ENCODE results near the gene DNAJC6. TPM values are rescaled to one million over a fixed set of nuclear protein-coding genes. Genes with fewer than 3 reads are reported as not detected.

Gene DNAJC6
- total RNA-seq, 4 donors from 2014 or later, result 2.8 to 9.2 (median 5.3) TPM

DNA sequence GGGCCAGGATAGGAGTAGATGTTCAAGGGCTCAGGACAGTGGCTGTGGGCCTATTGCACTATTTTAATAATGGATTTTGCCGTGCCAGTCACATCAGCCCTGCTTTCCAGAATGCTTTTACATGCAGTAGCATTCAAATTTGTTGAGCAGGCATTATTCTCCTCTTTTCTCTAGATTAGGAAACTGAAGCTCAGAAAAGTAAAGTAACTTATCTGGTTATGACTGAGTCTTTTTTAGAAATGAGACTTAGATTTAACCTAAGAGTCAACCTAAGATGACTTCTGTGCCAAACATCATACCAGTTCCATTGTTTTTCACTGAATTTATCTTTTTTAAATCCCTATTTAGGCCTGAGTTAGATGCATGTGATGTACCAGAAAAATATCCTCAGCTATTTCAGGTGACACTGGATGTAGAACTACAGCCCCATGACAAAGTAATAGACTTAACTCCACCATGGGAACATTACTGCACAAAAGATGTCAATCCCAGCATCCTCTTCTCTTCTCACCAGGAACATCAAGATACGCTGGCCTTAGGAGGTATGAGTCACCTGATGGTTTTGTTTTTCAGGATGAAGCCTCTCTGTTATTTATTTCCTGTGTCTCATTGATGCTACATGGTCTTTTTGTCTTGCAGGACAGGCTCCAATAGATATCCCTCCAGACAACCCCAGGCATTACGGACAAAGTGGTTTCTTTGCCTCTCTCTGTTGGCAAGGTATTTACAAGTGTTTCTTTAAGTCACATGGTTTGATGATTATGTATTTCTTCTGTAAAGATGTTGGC lies 79.8 kb downstream of the DNAJC6 start:
- H3K36me3 ChIP-seq, result no peaks in the 10 kb centered on the region
- no peaks in the 10 kb centered on the region for H3K9me3 ChIP-seq
- TF ChIP-seq POLR2A (IDR thresholded peaks at IDR 0.05), result no peak
- TF ChIP-seq CTCF (IDR thresholded peaks at IDR 0.05), result no peak
- no peak for DNase-seq
- H3K27me3 ChIP-seq, result no peaks in the 10 kb centered on the region
- H3K27ac ChIP-seq, result no peak overlapping the region
- 91 to 92% methylated on average over 3 of the region's 3 CpGs for WGBS, 2 donors
- intact Hi-C loops (cut with DNase I), result no loop called here
- no peaks in the 10 kb centered on the region for H3K4me1 ChIP-seq
- no peak overlapping the region for H3K4me3 ChIP-seq (replicated peaks in 1 of 3)

DNA sequence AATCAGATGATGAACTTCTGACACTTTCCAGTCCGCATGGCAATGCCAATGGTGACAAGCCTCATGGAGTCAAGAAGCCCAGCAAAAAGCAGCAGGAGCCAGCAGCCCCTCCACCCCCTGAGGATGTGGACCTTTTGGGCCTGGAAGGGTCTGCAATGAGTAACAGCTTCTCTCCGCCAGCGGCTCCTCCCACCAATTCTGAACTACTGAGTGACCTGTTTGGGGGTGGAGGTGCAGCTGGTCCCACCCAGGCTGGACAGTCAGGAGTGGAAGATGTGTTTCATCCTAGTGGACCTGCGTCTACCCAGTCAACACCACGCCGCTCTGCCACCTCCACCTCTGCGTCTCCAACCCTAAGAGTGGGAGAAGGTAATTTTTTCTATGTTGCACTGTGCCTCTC lies 83.2 kb downstream of the DNAJC6 start:
- Histone ChIP-seq H3K27ac (no peak overlapping the region), H3K27me3 (no peaks in the 10 kb centered on the region), H3K4me3 (replicated peaks in 1 of 3) (no peak overlapping the region), H3K4me1 (no peaks in the 10 kb centered on the region), H3K9me3 (no peaks in the 10 kb centered on the region), H3K36me3 (no peaks in the 10 kb centered on the region)
- no peak for DNase-seq
- intact Hi-C loops (cut with DNase I), result no loop called here
- WGBS, 2 donors, result 96% methylated on average over 7 of the region's 7 CpGs
- TF ChIP-seq POLR2A (IDR thresholded peaks at IDR 0.05), result no peak
- TF ChIP-seq CTCF (IDR thresholded peaks at IDR 0.05), result no peak

- 81 to 84% methylated on average over 2 of the region's 2 CpGs for WGBS, 2 donors
- H3K36me3 ChIP-seq, result no peaks in the 10 kb centered on the region
- intact Hi-C loops (cut with DNase I), result no loop called here
Observed at GRCh38 chr1:65393347-65393746, 84.0 kb downstream of the DNAJC6 start.

DNA sequence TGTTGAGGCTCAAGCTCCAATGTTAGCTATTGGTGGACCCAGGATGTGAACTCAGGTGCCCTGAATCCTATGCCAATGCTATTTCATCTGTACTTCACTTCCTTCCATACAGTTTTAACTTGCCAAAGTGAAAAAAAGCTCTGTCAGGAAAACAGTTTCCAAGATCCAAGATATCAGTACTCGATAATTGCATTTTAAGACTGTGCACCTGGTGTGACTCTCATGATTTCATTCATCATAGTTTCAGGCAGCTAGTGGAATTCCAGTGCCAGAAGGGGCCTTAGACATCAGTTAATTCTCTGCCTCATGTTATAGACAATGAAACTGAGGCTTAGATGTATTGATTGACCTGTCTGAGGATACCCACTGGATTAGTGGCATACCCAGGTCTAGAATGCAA lies 84.6 kb downstream of the DNAJC6 start:
- Histone ChIP-seq H3K27ac (no peak overlapping the region), H3K36me3 (no peaks in the 10 kb centered on the region), H3K9me3 (no peaks in the 10 kb centered on the region), H3K4me1 (no peaks in the 10 kb centered on the region), H3K4me3 (replicated peaks in 1 of 3) (no peak overlapping the region), H3K27me3 (no peaks in the 10 kb centered on the region)
- no peak for TF ChIP-seq CTCF (IDR thresholded peaks at IDR 0.05)
- no peak for TF ChIP-seq POLR2A (IDR thresholded peaks at IDR 0.05)
- WGBS, 2 donors, result 89 to 100% methylated on average over 1 of the region's 1 CpG
- intact Hi-C loops (cut with DNase I), result no loop called here
- no peak for DNase-seq

More at GRCh38 chr1:65393347-65393746, 84.0 kb downstream of the DNAJC6 start:
- Histone ChIP-seq H3K4me1 (no peaks in the 10 kb centered on the region), H3K4me3 (replicated peaks in 1 of 3) (no peak overlapping the region), H3K27me3 (no peaks in the 10 kb centered on the region), H3K9me3 (no peaks in the 10 kb centered on the region), H3K27ac (no peak overlapping the region)
- no peak for DNase-seq
- no peak for TF ChIP-seq POLR2A (IDR thresholded peaks at IDR 0.05)
- TF ChIP-seq CTCF (IDR thresholded peaks at IDR 0.05), result no peak

DNA sequence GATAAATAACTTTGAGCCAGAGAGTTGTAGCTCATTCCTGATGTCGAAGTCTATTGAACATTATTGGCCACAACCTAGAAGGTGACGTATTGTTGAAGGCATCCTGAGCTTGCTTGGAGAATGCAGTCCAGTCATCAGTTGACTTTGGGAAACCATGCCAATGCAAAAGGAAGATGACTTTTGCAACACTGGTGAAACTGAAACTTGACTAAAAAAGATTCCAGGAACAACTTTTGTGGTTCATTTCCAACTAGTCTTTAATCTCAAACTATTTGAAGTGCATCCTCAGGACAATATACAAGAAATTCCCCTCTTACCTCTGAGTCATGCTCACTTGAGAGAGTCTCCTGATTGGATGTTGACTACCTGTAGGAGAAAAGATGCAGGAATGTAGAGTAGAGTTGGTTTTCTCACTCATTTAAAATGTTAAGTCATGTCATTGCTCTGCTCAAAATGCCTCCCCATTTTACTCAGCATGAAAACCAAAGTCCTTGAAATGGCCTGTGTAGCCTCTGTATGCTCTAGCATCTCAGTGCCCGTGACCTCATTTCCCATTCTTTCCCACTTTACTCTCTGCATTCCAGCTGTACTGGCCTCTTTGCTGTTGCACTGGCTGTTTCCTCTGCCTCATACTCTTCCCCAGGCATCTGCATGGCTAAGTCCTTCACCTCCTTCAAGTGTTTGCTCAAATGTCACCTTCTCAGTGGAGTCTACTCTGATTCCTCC lies 86.7 kb downstream of the DNAJC6 start:
- 85 to 88% methylated on average over 3 of the region's 3 CpGs for WGBS, 2 donors
- no peak for TF ChIP-seq POLR2A (IDR thresholded peaks at IDR 0.05)
- no peak for TF ChIP-seq CTCF (IDR thresholded peaks at IDR 0.05)
- no peaks in the 10 kb centered on the region for H3K36me3 ChIP-seq
- intact Hi-C loops (cut with DNase I), result no loop called here
- no peak overlapping the region for H3K27ac ChIP-seq
- no peak overlapping the region for H3K4me3 ChIP-seq (replicated peaks in 1 of 3)
- no peaks in the 10 kb centered on the region for H3K9me3 ChIP-seq
- no peaks in the 10 kb centered on the region for H3K27me3 ChIP-seq
- no peaks in the 10 kb centered on the region for H3K4me1 ChIP-seq
- no peak for DNase-seq

Data from thyroid gland (tissue), 4 donors.